ENCODE data around the gene ZBTB8A.
A peak's percentile ranks its signal among the peaks of the same experiment; 100 is the strongest.
"Not testable (repeated sequence)": the region's sequence is repeated elsewhere in the genome, so short reads cannot be mapped to it uniquely, and the experiment has no call there.

ZBTB8A gene

DNA sequence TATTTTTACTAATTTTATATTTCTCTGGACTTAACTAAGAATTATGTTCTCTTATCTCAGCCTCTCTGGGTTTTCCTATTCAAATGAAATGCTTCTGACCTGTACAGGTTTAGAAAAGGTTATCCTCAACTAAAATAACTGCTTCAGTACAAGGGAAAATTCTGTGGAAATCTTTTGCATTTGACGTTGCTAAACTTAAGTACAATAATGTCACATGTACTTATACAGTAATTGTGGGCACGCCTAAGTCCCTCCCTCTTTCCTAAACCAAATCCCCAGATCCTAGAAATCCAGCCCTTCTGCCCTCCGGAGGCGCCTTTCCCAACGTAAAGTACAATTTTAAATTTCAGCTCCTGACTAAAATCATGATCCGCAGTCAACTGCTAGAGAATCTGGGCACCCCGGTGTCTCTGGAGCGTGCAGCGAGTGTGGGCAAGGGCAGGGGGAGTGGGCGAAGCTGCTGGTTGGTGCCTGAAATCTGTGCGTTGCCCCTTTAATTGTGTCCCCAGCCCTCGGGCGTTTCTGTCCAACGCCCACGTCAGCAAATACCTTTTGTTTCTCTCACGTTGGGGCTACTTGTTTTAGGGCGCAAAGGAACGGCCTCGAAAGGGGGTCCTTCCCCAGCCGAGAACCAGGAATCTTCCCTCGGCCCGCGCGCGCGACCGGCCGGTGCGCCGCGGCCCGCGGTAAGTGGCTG, at the start of gene ZBTB8A:
ZBTB8A (plus strand) TSS at position 541 of the 697 bp plus-strand sequence. CDS start 53,505 bp downstream, outside the sequence.
- DNase-seq (ENCODE audit: low spot score): peak; percentile 22

DNA sequence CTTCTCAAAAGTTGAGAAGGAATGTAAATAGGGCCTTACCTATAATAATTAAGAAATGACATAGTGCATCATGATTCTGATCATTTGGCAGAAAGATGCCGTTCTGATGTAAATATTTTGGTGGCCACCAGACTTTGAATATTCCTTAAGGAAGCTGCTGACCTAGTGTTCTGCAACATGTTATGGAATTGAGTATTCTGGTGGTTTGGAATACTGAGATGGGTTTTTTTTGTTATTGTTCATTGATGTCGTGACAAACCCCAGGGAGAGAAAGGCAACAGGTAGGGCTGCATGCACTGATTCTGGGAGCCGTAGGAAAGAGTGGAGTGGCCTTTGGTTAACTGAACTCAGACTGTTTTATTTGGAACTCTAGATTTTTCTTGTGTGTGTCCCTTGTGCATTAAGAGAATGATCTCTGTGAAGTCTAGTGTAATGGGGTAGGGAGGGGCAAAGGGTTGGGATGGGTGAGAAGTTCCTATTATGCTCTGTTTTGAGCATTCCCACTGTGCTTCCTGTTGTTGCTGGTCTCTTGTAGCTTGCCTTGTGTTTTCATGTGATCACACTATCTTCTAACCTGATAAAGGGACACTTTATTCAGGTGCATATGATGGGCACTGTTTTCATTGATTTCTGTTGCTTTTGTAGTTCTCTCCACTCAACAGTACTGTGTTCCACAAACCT, 49.3 kb upstream of the ZBTB8A start:
- DNase-seq (ENCODE audit: low spot score): no peak

DNA sequence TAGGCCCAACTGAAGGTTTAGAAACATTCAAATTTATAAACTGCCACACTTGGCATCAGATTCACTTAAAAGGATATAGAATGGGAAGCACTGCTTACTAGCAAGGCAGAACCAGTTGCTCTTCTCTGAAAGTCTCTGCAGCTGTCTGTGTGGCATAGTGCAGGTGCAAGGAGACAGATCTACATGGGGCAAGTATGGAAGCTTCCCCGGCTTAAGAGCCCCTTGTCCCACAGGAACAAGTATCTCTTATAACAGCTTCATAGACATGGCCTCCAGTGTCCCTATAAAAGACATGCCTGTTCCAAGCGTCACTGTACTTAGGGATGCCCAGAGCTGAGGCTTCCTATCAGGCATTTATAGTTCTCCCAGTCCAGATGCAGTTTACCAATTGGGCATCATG, 47.8 kb upstream of the ZBTB8A start:
- no peak for DNase-seq (ENCODE audit: low spot score)

DNA sequence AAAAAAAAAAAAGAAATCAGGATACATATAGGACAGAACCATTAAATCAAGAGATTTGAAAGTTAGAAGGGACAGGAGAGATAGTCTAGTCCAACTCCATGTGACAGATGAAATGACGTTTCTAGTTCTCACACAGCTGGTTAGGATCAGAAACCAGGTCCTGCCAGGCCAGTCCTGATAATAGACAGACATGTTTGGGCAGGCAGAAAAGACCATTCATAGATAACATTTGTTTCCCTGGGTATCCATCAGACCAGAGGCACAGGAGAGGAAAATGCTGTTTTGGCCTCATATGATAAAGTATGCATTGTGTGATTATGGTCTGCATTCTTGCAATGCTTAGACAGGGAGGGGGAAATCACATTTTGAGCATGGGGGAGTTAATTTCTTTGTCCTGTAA, 45.0 kb upstream of the ZBTB8A start:
- DNase-seq (ENCODE audit: low spot score): no peak

DNA sequence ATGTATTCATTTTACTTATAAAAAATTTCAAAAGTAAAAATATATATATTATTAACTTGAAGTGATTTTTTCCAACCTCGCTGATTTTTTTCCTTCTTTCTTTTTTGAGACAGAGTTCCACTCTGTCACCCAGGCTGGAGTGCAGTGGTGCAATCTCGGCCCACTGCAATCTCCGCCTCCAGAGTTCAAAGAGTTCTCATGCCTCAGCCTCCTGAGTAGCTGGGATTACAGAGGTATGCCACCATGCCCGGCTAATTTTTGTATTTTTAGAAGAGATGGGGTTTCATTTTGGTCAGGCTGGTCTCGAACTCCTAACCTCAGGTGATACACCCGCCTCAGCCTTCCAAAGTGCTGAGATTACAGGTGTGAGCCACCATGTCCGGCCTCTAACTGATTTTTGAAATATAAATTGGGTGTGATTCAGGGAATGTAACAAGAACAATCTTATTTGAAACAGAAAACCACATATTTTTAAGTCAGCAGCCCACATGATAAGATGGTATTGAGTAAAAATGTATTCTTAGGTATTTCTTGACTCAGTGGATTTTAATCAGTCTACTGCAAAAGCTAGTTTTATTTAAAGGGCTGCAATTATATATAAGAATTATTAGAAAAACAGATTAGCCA, 44.4 kb upstream of the ZBTB8A start:
- DNase-seq (ENCODE audit: low spot score): no peak

DNA sequence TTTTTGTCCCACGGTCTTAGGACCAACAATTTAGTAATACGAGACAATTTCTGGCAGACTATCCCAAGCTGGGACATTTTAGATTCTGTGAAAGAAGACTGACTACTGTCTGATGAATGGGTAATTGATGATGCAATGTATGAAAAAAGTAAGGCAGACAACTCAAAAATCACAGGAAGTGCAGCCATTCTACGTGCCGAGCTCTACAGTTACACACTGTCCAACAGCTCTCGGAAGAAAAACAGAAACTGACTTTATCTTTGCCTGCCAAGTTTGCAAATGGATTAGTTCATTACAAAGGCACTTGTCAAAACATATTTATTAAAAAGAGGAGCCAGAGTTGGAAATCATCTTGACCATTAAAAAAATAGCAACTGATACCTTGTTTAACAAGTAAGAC, 43.1 kb upstream of the ZBTB8A start:
- DNase-seq (ENCODE audit: low spot score): peak; percentile 18

DNA sequence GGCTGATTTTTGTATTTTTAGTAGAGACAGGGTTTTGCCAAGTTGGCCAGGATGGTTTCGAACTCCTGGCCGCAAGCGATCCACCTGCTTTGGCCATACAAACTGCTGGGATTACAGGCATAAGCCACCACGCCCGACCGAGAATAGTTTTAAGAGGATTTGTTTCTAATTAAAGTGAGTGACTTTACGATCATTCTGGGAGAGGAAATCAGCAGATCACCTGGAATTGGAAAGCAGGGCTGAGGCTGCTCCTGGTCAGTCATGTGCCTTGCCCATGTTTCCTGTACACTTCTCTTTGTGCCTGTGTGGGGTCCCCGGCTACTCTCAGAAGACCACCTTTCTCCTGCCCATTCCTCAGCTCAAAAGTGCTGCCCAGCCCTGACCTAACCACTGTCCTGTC, 40.5 kb upstream of the ZBTB8A start:
- no peak for DNase-seq (ENCODE audit: low spot score)

DNA sequence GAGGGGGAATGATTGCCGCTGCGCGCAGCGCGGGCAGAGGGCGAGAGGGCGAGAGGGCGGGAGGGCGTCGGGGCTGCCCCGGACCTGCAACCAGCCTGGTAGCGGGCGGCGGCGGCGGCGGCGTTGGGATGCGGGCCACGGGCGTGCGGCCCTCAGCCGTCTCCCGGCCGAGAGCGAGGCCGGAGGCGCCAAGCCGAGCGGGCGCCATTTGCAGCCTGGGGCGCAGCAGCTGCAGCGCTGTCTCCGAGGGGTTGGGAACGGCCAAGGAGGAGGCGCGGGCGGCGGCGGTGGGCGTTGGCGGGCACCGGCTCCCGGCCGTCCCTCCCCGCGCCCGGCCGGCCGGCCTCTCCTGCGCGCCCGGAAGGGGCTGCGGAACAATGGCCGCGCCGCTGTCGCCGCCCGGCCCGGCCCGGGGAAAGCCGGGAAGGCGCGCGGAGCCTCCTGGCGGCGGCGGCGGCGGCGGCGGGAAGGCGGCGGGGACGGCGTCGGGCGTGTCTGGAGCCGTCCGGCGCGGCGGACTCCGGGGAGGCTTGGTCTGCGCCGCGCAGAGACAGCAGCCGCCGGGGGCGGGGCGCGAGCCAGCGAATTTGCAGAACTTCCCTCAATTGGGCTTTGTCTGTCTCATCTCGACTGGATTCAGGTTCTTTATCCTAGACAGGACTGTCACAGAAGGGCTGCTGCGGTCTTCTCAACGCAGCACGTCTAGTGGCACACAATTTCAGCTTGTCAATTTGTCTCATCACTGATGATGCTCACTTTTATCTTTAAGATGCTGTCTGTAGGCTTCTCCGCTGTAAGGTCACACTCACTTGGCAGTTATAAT, 38.6 kb upstream of the ZBTB8A start:
- DNase-seq (ENCODE audit: low spot score): peak; percentile 55

DNA sequence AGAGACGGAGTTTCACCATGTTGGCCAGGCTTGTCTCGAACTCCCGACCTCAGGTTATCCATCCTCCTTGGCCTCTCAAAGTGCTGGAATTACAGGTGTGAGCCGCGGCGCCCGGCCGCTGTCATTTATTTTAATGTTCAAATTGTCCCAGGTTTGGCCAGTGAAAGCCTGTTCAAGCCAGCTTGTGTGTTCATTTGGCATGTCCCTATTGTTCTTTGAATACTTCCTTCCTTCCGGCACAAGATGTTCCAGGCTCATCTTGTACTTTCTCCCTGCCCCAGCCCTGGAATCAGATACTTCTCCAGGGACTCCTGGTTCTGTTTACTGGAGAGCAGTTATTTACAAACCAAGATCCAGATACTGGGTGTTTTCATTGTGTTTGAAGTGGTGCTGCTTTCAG, 37.4 kb upstream of the ZBTB8A start:
- peak; percentile 20 for DNase-seq (ENCODE audit: low spot score)

DNA sequence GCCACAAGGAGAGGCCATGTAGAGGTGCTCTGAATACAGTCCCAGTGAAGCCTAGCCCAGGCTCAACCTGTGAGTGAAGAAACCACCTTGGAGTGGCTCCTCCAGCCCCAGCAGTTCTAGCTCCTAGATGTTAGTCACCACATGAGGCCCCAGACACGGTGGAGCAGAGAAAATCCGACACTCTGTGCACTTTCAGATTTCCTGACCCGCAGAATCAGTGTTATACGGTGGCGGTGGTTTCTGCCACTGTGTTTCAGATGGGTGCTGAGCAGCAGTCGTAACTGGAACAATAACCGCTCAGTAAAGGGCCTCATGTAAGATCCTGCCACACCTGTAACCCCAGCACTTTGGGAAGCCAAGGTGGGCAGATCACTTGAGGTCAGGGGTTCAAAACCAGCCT, 36.1 kb upstream of the ZBTB8A start:
- no peak for DNase-seq (ENCODE audit: low spot score)

DNA sequence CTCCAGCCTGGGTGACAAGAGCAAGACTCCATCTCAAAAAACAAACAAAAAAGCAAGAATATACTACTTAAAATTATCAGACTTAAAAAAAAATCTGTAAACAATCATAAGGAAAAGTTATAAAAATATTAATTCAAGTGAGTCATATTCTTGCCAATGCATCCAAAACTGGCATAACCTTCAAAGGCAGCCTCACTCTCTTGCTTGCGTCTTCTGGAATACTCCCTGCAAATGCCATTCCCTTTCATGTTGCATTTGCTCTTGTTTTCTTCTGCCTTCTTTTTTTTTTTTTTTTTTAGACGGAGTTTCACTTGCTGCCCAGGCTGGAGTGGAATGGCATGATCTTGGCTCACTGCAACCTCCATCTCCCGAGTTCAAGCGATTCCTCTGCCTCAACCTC, 32.2 kb upstream of the ZBTB8A start:
- DNase-seq (ENCODE audit: low spot score): no peak

DNA sequence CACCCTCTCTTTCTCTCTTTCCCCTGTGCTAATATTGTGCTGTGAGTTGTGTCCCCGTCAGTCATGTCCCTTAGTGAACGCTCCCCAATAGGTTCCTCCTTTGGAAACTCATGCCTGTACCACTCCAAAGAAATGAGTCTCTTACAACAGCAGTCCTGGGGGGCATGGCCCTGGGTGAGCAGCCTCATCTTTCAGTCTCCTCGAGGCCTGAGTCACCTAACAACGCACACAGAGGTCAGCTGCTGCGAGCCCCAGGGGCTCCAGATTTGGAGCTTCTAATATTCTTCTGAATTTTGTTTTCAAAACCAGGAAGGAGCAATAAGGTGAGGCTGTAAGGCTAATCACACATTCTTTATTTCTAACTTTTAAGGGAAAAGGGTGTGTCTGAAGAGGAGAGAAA, 30.5 kb upstream of the ZBTB8A start:
- DNase-seq (ENCODE audit: low spot score): no peak

DNA sequence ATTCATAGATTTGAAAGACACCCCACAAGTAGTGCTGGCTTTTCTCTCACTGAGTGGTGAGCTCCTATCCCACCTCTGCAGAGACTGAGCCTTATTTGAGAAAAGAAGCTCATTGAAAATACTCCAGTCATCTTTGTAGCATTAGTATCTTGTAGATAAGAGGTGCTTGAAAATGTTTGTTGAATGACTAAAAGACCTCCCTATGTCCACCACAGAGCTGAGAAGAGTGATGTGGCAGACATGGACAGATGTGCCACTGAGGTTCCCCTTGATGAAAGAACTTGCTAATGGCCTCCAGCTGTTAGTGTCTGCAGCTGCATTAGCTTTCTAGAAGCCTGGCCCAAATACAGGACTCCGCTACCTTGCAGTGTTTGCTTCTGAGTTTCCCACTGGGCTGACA, 29.3 kb upstream of the ZBTB8A start:
- no peak for DNase-seq (ENCODE audit: low spot score)

DNA sequence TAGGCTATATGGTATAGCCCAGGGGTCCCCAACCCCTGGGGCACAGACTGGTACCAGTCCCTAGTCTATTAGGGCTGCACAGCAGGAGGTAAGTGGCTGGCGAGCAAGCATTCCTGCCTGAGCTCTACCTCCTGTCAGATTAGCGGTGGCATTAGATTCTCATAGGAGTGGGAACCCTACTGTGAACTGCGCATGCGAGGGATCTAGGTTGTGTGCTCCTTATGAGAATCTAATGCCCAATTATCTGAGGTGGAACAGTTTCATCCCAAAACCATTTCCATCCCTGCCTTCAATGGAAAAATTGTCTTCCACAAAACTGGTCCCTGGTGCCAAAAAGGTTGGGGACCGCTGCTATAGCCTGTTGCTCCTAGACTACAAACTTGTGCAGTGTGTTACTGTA, 22.8 kb upstream of the ZBTB8A start:
- DNase-seq (ENCODE audit: low spot score): no peak

DNA sequence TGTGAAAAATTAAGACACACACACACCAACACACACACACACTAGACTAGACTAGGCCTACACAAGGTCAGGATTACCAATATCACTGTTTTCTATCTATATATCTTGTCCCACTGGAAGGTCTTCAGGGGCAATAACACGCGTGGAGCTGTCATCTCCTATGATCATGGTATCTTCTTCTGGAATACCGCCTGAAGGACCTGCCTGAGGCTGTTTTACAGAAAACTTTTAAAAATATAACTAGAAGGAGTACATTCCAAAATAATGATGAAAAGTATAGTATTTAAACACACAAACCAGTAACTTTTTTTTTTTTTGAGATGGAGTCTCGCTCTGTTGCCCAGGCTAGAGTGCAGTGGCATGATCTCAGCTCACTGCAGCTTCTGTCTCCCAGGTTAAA, 20.3 kb upstream of the ZBTB8A start:
- no peak for DNase-seq (ENCODE audit: low spot score)

DNA sequence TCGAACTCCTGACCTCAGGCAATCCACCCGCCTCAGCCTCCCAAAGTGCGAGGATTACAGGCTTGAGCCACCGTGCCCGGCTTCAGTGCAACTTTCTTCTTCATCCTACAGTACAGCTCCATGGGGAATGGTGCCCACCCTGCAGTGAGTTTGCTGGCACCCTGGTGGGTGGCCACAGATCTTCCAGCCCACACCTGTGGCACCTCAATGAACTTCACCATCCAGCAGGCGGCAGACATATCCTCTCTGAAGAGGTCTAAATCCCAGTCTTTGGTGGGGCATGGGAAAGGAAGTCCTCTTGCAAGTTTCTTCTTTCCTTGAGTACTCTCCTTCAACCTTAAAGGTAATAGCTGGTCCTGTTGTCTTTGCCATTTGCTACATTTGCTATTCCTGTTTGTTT, 18.1 kb upstream of the ZBTB8A start:
- no peak for DNase-seq (ENCODE audit: low spot score)

DNA sequence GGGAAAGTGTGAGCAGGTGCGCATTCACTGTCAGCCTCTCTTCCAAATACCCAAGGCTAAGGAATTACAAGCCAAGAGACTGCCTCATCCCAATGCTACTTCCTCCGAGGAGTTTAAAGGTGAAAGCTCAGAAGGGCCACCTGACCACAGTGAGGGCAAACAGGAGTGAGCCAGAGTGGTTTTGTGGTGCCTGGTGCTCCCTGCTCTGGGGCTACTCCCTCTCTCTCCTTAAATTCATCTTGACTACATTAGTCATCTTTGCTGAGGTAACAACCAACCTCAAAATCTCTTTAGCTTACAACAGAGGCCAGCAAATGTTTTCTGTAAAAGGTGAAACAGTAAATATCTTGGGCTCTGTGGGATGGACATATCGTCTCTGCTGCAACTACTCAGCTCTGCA, 14.2 kb upstream of the ZBTB8A start:
- no peak for DNase-seq (ENCODE audit: low spot score)

DNA sequence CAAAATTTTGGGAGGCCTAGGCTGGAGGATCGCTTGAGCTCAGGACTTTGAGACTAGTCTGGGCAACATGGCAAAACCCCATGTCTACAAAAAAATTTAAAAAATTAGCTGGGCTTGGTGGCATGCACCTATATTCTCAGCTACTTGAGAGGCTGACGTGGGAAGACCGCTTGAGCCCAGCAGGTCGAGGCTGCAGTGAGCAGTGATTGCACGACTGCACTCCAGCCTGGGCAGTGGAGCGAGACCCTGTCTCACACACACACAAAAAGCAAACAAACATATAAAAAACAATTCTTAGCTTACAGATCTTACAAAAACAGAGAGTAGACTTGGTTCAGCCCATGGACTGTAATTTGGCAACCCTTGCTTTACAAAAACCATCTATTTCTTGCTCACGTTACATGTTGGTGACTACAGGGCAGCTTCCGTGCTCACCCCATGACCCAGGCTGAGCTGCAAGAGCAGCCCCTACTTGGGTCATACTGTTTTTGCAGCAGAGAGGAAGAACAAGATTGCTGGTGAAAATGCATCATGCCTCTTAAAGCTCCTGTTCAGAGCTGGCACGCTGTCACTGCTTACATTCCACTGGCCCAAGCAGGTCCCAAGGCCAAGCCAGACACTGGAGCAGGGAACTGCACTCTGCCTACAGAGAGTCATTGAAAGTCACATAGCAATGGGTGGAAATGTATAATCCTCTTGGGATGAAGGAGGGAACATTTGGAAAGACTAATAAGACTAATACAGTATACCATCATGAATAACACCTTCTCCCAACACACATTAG, 13.4 kb upstream of the ZBTB8A start:
- DNase-seq (ENCODE audit: low spot score): no peak

DNA sequence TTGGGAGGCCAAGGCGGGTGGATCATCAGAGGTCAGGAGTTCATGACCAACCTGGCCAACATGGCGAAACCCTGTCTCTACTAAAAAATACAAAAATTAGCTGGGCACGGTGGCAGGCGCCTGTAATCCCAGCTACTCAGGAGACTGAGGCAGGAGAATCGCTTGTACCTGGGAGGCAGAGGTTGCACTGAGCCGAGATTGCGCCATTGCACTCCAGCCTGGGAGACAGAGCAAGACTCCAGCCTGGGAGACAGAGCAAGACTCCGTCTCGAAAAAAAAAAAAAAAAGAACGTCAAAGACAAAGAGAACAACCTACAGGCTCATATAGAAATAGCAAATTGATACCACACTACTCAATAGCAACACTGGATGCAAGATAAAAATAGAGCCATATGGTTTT, 10.7 kb upstream of the ZBTB8A start:
- not testable (repeated sequence) for DNase-seq (ENCODE audit: low spot score)

DNA sequence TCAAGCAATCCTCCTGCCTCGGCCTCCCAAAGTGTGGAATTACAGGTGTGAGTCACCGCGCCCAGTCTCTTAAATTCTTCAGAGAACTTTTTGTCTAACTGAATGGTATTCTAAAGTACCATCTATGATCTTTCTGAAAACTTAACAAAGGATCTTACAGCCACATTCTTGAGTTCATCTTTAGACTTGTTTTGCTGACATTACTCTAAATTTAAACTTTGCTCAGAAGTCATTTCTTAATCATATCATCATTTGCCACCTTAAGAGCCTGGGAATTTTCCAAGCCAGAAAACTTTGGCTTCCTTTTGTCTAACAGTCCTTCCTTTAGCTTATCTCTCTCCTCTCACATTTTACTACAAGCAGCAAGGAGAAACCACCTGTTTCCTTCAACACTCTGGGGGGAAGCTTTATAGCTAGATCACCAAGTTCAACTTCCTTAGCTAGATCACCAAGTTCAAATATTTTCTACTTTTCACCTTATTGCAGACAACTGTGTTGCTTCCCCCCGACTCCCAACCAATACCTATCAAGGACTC, 5.4 kb upstream of the ZBTB8A start:
- no peak for DNase-seq (ENCODE audit: low spot score)

DNA sequence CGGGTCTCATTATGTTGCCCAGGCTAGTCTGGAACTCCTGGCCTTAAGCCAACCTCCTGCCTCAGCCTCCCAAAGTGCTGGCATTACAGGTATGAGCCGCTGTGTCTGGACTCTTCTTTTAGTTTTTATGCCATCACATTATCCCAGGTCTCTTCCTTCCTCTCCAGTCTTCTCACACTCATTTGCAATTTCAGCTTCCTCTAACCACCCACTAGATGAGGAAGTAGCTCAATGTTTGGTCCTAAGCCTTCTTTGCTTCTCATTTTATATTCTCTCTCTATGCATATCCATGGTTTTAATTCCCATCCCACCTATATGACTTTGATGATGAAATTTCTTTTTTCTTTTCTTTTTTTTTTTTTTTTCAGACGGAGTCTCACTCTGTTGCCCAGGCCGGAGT, 3.1 kb upstream of the ZBTB8A start:
- DNase-seq (ENCODE audit: low spot score): peak; percentile 50

DNA sequence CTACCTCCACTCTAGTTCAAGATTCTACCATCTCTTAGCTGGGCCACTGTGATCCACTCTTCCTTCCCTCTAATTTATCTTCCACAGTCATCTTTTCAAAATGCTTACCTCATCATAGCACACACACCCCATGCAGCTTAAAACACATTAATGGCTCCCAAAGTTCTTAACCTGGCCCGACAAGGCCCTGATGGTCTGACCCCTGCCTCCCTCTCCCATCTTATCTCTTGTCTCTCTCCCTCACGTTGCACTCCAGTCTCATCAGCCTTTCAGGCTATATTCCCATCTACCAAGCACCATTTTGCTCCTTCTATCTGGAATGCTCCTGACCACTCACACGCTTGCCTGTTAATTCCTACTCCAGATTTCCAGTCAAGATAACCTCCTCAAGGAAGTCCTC, 2.5 kb upstream of the ZBTB8A start:
- DNase-seq (ENCODE audit: low spot score): no peak
